ENCODE measurements around the gene BLTP1. TPM values are rescaled to one million over a fixed set of nuclear protein-coding genes. Genes with fewer than 3 reads are reported as not detected.
"Not testable (repeated sequence)": the region's sequence is repeated elsewhere in the genome, so short reads cannot be mapped to it uniquely, and the experiment has no call there.

BLTP1 gene, protein sequence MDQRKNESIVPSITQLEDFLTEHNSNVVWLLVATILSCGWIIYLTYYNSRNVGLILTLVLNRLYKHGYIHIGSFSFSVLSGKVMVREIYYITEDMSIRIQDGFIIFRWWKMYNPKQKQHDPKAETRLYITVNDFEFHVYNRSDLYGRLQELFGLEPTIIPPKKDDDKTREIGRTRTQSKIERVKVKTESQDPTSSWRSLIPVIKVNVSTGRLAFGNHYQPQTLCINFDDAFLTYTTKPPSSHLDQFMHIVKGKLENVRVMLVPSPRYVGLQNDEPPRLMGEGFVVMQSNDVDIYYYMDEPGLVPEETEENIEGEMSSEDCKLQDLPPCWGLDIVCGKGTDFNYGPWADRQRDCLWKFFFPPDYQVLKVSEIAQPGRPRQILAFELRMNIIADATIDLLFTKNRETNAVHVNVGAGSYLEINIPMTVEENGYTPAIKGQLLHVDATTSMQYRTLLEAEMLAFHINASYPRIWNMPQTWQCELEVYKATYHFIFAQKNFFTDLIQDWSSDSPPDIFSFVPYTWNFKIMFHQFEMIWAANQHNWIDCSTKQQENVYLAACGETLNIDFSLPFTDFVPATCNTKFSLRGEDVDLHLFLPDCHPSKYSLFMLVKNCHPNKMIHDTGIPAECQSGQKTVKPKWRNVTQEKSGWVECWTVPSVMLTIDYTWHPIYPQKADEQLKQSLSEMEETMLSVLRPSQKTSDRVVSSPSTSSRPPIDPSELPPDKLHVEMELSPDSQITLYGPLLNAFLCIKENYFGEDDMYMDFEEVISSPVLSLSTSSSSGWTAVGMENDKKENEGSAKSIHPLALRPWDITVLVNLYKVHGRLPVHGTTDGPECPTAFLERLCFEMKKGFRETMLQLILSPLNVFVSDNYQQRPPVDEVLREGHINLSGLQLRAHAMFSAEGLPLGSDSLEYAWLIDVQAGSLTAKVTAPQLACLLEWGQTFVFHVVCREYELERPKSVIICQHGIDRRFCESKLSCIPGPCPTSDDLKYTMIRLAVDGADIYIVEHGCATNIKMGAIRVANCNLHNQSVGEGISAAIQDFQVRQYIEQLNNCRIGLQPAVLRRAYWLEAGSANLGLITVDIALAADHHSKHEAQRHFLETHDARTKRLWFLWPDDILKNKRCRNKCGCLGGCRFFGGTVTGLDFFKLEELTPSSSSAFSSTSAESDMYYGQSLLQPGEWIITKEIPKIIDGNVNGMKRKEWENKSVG (N-terminal part only)
- total RNA-seq (2014; rRNA removed; shearing (Covaris generic); ENCODE audit: low replicate concordance), result 4.3 and 8.3 TPM in 2 replicates

GRCh38 chr4:122151982-122152710 lies at the start of gene BLTP1:
Gene BLTP1, plus strand, starts transcription at chr4:122152331. Its CDS starts 18,317 bp downstream, at chr4:122170648.
- DNase-seq (ENCODE audit: low read depth), result peak; percentile 80
- in situ Hi-C loops (cut with HindIII; ENCODE audit: low pct_unique_long_range_greater_than_20kb, low sequenced_read_pairs), result no loop called here

DNA sequence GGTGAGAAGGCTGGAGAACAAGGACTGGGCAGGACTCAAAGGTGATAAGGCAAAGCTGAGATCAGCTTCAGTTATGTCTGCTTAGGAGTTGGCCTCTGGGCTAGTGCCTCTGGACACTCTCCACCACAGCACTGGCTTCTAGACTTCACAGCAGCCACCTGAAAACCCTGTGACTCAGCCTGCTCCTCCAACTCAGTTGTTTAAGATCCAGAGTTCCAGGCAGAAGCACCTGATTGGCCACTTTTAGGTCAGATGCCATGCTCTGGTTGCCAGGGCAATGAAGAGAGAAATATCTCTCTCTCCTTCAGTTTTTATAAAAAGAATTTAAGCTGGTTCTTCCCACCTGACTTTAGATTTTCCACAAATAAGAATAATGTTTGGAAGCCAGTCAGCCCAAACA lies 47.9 kb upstream of the BLTP1 start:
- DNase-seq (ENCODE audit: low read depth), result no peak
- in situ Hi-C loops (cut with HindIII; ENCODE audit: low pct_unique_long_range_greater_than_20kb, low sequenced_read_pairs), result no loop called here

DNA sequence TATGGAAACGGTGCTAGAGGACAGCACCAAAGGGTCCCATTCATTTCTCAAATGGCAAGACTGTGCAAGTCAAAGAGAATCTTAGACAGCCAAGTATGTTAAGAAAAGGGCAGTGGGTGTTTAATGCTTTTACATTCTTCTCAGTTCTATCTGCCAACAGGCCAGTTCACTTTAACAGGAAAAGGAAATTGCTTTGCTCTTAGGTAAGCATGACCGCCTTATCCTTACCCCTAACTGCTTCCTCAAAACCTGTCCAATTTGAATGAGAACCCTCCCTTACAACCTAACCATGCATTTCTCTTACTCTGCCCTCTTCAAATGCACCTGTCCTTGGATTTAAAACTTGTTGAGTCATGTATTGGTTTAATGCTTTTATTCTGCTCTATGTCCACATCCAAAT lies 44.5 kb upstream of the BLTP1 start:
- DNase-seq (ENCODE audit: low read depth), result no peak
- in situ Hi-C loops (cut with HindIII; ENCODE audit: low pct_unique_long_range_greater_than_20kb, low sequenced_read_pairs), result no loop called here

DNA sequence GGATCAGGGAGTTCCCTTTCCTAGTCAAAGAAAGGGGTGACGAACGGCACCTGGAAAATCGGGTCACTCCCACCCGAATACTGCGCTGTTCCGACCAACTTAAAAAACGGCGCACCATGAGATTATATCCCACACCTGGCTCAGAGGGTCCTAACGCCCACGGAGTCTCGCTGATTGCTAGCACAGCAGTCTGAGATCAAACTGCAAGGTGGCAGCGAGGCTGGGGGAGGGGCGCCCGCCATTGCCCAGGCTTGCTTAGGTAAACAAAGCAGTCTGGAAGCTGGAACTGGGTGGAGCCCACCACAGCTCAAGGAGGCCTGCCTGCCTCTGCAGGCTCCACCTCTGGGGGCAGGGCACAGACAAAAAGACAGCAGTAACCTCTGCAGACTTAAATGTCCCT lies 41.8 kb upstream of the BLTP1 start:
- in situ Hi-C loops (cut with HindIII; ENCODE audit: low pct_unique_long_range_greater_than_20kb, low sequenced_read_pairs); DNase-seq (ENCODE audit: low read depth): not testable (repeated sequence)

DNA sequence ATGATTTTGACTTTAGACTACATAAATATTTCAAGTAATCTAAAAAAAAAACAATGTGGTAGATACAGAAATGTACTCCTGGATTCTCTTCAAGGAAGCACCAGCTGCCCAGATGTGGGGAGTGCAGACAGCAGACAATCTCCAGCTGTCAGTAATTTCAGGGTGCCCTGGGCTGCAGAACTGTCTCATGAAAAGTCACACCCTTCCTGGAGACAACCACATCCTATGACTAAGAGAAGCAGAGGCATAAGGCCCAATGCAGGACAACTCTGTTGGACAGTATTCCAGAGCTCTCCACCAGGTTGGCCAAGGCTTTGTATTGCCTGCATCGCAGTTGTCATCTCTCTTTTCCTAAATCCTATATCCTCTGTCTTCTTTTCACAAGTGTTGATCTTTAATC lies 34.4 kb upstream of the BLTP1 start:
- no peak for DNase-seq (ENCODE audit: low read depth)
- in situ Hi-C loops (cut with HindIII; ENCODE audit: low pct_unique_long_range_greater_than_20kb, low sequenced_read_pairs), result no loop called here

DNA sequence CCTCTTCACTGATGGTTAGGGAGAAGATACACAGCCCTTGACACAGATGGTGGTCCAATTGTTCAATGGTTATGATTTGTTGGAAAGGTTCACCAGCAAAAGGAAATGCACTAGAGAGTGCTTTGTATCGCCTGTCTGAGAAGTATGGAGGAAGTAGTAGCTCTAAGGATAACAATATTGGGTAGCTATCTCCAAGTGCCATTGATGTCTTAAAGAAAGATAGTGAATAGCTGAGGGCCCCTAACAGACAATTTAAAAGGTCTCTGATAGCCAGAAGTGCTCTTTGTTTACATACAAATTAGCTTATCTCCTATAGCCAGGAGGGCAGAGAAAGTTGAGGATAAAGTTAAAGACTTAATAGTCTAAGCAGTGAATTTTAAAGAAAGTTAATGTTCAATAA lies 33.9 kb upstream of the BLTP1 start:
- in situ Hi-C loops (cut with HindIII; ENCODE audit: low pct_unique_long_range_greater_than_20kb, low sequenced_read_pairs), result no loop called here
- no peak for DNase-seq (ENCODE audit: low read depth)

DNA sequence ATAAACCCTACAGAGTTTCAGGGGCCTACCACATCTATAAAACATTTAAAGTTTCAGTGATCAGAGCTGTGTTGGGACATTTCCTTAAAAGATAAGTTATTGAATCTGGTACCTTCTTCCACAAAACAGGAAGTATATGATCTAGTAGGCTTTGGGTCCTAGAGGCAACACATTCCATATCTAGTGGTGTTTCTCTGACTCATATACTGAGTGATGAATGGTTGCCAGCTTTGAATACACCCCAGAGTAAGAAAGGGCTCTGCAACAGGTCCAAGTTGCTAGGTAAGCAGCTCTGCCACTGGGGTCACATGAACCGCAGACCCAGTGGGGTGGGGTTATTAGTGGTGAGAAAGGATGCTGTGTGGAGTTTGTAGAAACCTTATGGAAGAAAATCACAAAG lies 32.4 kb upstream of the BLTP1 start:
- no peak for DNase-seq (ENCODE audit: low read depth)
- in situ Hi-C loops (cut with HindIII; ENCODE audit: low pct_unique_long_range_greater_than_20kb, low sequenced_read_pairs), result no loop called here

DNA sequence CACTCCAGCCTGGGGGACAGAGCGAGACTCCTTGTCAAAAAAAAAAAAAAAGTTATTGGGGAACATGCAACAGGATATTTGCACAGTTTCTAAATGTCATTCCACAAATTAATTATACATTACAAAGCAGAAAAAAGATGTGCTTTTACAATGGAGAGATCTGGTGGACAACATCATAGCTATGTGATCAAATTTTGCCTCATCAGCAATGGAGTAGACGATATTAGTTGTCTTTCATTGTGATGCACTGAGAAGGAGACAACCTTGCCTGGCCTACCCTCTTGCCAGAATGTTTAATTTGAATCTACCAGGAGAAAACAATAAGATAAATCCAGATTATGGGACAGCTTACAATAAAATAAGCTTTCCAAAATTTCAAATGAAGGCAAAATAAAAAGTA lies 30.5 kb upstream of the BLTP1 start:
- in situ Hi-C loops (cut with HindIII; ENCODE audit: low pct_unique_long_range_greater_than_20kb, low sequenced_read_pairs), result no loop called here
- no peak for DNase-seq (ENCODE audit: low read depth)

GRCh38 chr4:122122083-122122482 lies 30.0 kb upstream of the BLTP1 start:
- in situ Hi-C loops (cut with HindIII; ENCODE audit: low pct_unique_long_range_greater_than_20kb, low sequenced_read_pairs), result no loop called here
- DNase-seq (ENCODE audit: low read depth), result no peak

DNA sequence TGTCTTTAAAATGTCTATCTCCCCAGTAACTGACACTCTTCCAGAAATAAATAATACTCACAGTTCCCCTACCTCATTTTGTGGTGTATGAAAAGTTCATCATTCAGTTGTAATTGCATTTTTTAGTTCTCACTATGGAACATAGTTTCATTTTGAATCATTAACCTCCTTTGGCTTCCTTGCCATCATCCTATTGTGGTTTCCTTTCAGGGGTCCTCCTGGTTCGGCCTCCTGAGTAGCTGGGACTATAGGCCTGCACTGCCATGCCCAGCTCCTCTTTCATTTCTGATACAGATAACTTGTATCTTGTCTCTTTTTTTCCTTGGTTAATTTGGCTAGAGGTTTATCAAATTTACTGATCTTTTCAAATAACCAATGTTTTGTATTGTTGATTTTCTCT lies 23.1 kb upstream of the BLTP1 start:
- in situ Hi-C loops (cut with HindIII; ENCODE audit: low pct_unique_long_range_greater_than_20kb, low sequenced_read_pairs), result no loop called here
- no peak for DNase-seq (ENCODE audit: low read depth)

GRCh38 chr4:122131562-122132157 lies 20.5 kb upstream of the BLTP1 start:
- in situ Hi-C loops (cut with HindIII; ENCODE audit: low pct_unique_long_range_greater_than_20kb, low sequenced_read_pairs), result no loop called here
- DNase-seq (ENCODE audit: low read depth), result no peak

DNA sequence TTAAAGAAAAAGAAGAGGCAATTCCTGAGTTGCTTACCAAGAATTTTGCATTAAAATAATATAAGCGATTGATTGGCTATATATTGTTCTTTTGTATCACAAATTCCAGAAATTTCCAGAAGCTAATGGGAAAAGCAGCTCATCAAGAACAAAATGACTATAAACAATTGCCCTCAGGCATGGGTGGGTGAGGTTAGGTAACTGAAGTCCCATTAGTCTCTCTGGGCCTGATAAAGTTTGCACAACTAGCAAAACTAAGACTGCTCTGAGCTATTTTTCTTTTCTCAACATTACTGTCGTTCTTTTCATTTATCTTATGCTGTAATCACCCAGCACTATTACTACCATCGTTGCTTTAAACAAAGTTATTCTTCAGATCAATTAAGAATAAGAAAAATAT lies 19.2 kb upstream of the BLTP1 start:
- in situ Hi-C loops (cut with HindIII; ENCODE audit: low pct_unique_long_range_greater_than_20kb, low sequenced_read_pairs), result no loop called here
- DNase-seq (ENCODE audit: low read depth), result no peak

GRCh38 chr4:122139139-122139538 lies 13.0 kb upstream of the BLTP1 start:
- no peak for DNase-seq (ENCODE audit: low read depth)
- in situ Hi-C loops (cut with HindIII; ENCODE audit: low pct_unique_long_range_greater_than_20kb, low sequenced_read_pairs), result no loop called here

DNA sequence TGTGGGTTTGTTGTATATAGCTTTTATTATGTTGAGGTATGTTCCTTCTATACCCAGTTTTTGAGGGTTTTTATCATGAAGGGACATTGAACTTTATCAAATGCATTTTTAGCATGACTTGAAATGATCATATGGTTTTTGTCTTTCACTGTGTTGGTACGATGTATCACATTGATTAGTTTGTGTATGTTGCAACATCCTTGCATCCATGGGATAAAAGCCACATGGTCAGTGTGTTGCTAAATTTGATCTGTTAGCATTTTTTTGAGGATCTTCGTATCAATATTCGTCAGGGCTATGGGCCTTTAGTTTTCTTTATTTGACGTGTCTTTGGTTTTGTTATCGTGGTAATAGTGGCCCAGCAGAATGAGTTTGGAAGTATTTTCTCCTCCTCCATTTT lies 11.3 kb upstream of the BLTP1 start:
- DNase-seq (ENCODE audit: low read depth), result no peak
- in situ Hi-C loops (cut with HindIII; ENCODE audit: low pct_unique_long_range_greater_than_20kb, low sequenced_read_pairs), result no loop called here

- in situ Hi-C loops (cut with HindIII; ENCODE audit: low pct_unique_long_range_greater_than_20kb, low sequenced_read_pairs), result no loop called here
- DNase-seq (ENCODE audit: low read depth), result no peak
Observed at GRCh38 chr4:122142687-122143086, 9.4 kb upstream of the BLTP1 start.

DNA sequence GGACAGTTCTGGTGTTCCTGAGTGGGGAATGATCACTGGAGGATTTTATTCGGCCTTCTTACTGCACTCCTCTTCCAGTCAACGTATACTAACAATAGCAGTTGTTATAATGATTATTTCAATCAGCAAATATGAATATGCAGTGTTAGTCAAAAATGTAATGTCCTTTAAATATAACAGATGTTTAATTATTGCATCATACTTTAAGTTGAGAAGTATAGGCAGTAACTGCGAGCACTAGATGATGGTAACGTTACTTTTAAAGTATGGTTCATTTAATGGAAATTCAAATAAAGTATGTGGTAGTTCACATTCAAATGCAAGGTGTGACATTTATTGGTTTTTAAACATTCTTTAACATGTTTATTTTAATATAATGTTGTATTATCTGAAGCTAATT lies 5.5 kb upstream of the BLTP1 start:
- DNase-seq (ENCODE audit: low read depth), result no peak
- in situ Hi-C loops (cut with HindIII; ENCODE audit: low pct_unique_long_range_greater_than_20kb, low sequenced_read_pairs), result no loop called here

DNA sequence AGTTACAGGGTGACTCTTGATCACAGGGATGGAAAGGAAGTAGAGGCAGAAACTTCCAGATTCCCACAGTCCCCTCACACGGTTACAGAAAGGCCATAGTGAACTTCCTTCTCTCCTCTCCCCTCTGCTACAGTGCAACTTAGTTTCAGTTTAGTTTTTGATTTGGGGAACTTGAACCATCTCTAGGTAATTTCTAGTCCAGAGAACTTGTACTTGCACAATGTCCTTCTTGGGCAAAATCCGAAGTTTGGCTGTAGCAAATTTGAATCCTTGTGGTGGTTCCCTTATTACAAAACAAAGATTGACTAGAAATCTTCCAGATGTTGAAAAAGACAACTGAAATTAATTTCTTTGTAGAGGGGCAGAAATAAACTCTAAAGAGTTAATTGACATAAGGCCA lies 1.2 kb upstream of the BLTP1 start:
- in situ Hi-C loops (cut with HindIII; ENCODE audit: low pct_unique_long_range_greater_than_20kb, low sequenced_read_pairs), result no loop called here
- no peak for DNase-seq (ENCODE audit: low read depth)

DNA sequence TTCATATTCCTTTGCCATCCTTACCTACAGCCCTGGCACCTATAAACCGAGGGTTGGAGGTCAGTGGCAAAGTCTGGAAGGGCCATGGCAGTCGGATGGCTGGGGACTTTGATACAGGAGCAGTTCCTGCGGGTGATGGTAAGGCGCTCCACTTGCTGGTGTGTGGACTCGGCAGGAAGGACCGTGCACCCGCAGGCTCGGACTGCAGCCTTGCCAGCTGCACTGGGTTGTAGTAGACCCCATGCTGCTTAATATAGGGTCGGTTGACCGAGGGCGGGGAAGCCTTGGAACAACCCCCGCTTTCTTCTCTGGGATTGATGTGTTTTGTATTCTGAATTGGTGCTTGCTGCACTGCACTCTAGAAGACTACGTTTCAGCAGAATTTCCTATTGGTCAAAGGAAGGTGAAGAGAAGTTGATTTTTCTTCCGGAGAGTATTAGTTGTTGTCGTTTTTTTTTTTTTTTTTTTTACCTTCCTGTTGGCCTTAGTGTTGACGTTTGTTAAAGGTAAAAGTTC lies 638 bp downstream of the BLTP1 start:
- no peak for DNase-seq (ENCODE audit: low read depth)
- in situ Hi-C loops (cut with HindIII; ENCODE audit: low pct_unique_long_range_greater_than_20kb, low sequenced_read_pairs), result no loop called here
